ENCODE results near the gene SLC26A1.
"Not testable (repeated sequence)": the region's sequence is repeated elsewhere in the genome, so short reads cannot be mapped to it uniquely, and the experiment has no call there.

The SLC26A1 gene

DNA sequence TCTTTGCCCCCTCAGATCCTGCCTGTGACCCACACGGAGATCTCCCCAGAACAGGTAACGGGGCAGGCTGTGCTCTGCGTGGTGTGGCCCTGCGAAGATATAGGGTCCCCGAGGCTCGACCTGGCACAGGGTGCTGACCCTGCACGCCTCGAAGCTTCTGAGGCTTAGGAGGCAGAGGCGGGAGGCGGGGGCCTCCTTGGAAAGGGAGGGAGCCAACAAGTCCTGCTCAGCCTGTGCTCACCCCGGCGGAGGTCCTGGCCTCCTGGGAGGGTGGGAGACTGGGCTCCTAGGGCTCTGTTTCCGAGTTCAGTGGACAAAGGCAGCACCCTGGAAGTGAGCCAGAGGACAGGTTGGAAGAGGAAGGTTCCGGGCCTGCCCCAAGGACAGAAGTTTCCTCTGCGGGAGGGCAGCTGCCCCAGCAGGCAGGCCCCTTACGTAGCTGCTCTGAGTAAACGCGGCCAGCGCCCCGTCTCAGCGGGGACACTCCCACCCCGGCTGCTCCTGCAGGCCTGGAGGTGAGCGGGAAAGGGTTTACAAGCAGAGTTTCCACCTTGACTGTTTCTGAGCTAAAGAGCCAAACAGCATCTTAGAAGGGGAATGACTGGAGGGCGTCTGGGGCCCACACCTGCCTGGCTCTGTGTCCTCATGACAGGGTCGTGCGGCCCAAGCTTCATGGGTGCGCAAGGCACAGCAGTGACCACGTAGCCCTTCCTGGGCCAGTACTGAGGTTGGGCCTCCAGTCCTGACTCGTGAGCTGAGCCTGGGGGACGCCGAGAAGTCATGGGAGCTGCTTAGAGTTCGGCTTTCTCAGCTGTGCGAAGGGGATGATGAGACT is 44.9 kb downstream of the SLC26A1 start:
- TF ChIP-seq, protein P1, sequence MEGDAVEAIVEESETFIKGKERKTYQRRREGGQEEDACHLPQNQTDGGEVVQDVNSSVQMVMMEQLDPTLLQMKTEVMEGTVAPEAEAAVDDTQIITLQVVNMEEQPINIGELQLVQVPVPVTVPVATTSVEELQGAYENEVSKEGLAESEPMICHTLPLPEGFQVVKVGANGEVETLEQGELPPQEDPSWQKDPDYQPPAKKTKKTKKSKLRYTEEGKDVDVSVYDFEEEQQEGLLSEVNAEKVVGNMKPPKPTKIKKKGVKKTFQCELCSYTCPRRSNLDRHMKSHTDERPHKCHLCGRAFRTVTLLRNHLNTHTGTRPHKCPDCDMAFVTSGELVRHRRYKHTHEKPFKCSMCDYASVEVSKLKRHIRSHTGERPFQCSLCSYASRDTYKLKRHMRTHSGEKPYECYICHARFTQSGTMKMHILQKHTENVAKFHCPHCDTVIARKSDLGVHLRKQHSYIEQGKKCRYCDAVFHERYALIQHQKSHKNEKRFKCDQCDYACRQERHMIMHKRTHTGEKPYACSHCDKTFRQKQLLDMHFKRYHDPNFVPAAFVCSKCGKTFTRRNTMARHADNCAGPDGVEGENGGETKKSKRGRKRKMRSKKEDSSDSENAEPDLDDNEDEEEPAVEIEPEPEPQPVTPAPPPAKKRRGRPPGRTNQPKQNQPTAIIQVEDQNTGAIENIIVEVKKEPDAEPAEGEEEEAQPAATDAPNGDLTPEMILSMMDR (IDR thresholded peaks at IDR 0.05; ENCODE audit: low read length, missing control alignments) = no peak
- H3K4me3 ChIP-seq (replicated peaks; ENCODE audit: low read depth, low read length) = no peak overlapping the region
- no peak for DNase-seq (ENCODE audit: low read depth)

DNA sequence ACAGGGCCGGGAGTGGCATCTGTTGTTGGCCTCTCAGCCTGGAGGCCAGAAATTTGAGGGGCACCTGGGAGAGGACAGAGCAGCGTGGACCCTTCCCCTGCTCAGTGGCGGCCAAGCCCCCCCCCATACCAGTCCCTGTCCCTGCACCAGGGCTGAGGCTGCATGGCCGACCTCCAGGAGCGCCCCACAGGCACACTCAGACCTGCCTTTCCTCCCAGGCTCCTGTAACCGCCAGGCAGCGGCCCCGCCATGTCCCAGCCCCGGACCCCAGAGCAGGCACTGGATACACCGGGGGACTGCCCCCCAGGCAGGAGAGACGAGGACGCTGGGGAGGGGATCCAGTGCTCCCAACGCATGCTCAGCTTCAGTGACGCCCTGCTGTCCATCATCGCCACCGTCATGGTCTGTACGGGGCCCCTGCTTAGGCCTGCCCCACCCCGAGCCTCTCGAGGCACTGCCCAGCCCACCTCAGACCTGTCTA is 45.7 kb downstream of the SLC26A1 start:
- no peak for DNase-seq (ENCODE audit: low read depth)
- H3K4me3 ChIP-seq (replicated peaks; ENCODE audit: low read depth, low read length) = no peak overlapping the region
- TF ChIP-seq, protein P1 (IDR thresholded peaks at IDR 0.05; ENCODE audit: low read length, missing control alignments) = no peak

DNA sequence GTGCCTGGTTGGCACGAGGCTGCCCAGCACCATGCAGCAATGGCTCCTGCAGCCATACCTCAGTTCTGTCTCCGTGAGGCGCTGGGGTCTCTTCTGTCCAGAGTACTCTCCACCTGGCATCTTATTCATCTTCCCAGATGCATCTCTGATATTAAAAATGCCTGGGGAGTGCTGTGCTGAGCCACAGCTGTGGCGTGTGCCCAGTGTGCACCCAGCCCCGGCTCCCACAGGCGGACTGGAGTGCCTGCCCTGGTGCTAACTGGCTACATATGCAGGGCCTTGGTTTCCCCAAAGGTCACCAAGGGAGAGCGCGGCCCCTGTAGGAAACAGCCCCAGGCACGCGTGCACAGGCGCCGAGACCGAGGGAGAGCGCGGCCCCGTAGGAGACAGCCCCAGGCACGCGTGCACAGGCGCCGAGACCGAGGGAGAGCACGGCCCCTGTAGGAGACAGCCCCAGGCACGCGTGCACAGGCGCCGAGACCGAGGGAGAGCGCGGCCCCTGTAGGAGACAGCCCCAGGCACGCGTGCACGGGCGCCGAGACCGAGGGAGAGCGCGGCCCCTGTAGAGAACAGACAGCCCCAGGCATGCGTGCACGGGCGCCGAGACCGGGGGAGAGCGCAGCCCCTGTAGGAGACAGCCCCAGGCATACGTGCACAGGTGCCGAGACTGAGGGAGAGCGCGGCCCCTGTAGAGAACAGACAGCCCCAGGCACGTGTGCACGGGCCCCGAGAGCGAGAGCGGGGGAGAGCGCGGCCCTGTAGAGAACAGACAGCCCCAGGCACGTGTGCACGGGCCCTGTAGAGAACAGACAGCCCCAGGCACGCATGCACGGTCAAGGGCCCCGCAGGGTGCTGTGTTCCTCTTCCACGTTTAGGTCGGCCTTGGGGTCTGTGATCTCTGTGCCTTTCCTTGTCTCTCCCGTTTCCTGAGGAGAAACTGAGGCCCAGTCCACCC is 46.4 kb downstream of the SLC26A1 start:
- no peak for DNase-seq (ENCODE audit: low read depth)
- H3K4me3 ChIP-seq (replicated peaks; ENCODE audit: low read depth, low read length) = no peak overlapping the region
- TF ChIP-seq, protein P1 (IDR thresholded peaks at IDR 0.05; ENCODE audit: low read length, missing control alignments) = no peak

DNA sequence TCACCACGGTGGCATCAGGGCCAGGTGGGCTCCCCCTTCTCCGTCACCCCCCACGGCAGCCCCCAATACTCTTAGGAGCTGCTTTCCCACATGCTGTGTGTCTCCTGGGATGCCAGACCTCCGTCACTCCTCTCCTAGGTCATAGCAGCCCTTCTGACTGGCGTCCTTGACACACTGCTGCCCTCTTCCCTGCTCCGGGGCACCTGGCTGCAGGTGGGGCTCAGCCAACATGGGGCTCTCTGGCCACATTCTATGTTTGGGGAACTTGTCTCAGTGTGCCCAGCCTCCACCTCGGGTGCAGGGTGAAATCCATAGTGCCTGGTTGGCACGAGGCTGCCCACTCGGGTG is 47.1 kb downstream of the SLC26A1 start:
- no peak for DNase-seq (ENCODE audit: low read depth)
- TF ChIP-seq, protein P1 (IDR thresholded peaks at IDR 0.05; ENCODE audit: low read length, missing control alignments) = no peak
- no peak overlapping the region for H3K4me3 ChIP-seq (replicated peaks; ENCODE audit: low read depth, low read length)

DNA sequence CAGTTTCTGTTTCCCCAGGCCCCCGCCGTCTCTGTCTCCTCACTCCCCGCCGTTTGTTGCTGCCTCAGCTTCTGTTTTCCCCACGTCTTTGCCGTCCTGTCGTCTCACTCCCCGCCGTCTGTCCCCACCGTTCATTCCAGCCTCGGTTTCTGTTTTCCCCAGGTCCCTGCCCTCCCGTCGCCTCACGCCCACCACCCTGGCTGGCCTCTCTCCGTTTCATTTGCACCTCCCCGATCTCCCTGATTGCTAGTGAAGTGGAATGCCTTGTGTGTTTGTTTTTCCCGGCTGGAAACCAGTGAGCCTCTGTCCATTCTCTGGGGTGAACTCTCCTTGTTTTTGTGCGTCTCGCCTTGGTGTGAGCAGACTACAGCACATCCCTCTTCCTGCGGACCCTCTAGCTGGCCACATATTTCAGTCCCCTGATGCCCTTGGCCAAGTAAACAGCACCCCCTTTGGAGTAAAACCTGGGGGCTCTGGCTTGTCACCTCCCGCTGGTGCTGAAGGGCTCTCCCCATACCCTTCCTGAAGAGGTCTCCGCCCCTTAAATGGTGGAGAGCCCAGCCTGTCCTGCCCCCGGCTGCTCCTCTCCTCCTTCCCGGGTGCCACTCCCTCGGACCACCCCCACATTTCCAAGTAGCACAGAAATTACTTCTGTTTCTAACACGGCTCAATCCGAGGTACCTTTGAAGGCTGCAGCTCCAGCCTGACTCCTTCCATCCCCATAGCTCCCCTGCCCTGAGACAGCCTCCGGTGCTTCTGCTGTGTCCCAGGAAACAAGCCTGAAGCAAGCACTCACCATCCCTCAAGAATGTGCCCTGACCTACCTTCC is 47.7 kb downstream of the SLC26A1 start:
- TF ChIP-seq, protein P1 (IDR thresholded peaks at IDR 0.05; ENCODE audit: low read length, missing control alignments) = no peak
- no peak for DNase-seq (ENCODE audit: low read depth)
- no peak overlapping the region for H3K4me3 ChIP-seq (replicated peaks; ENCODE audit: low read depth, low read length)

DNA sequence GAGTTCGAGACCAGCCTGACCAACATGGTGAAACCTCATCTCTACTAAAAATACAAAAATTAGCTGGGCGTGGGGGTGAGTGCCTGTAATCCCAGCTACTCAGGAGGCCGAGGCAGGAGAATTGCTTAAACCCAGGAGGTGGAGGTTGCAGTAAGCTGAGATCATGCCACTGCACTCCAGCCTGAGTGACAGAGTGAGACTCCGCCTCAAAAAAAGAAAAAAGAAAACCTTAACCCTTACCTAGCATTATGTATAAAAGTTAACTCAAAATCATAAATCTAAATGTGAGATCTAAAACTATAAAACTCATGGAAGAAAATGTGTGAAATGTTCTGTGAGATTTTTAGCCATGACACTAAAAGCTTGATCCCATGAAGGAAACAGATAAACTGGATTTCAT is 53.7 kb downstream of the SLC26A1 start:
- not testable (repeated sequence) for DNase-seq (ENCODE audit: low read depth)

More for the DNA sequence above, 53.7 kb downstream of the SLC26A1 start:
- not testable (repeated sequence) for H3K4me3 ChIP-seq (replicated peaks; ENCODE audit: low read depth, low read length)

Data from fibroblast of pulmonary artery (primary cell).